B cell (primary cell): ENCODE measurements around the gene STAC3. TPM values are rescaled to one million over a fixed set of nuclear protein-coding genes. Genes with fewer than 3 reads are reported as not detected.

ENCODE experiments used
- ATAC-seq: fragments of 200-7000 bp; cut with Tn5 transposase; one replicate; pipeline ENCODE4 v1.10.0; 2021; ENCODE audit warnings: low read depth, mild to moderate bottlenecking, moderate number of reproducible peaks, moderate library complexity
- CTCF ChIA-PET: fragments of 350-600 bp; sonication (Branson Sonifier 250); formaldehyde crosslinking; loops from one replicate; lab custom pipeline; 2021; ENCODE audit warnings: antibody characterized with exemption, inconsistent platforms; lab: Charles Lee
- POLR2A ChIA-PET: fragments of 350-600 bp; sonication (Branson Sonifier 250); formaldehyde crosslinking; loops from one replicate; lab custom pipeline; 2021; ENCODE audit warnings: antibody characterized with exemption; lab: Charles Lee
- DNase-seq: peaks from one replicate; pipeline ENCODE4 v3.0.0; 2013
- H2AFZ ChIP-seq: 2 replicates; pipeline ENCODE4 v1.6.1; 2012; ENCODE audit warnings: mild to moderate bottlenecking, low read depth, low read length; ENCODE audit not compliant: insufficient read depth, poor library complexity, severe bottlenecking
- H3K27ac ChIP-seq, 2 donors: 1 replicate in 1 of 2; 2 replicates in 1 of 2; pipeline ENCODE4 v1.5.1; 2012 to 2013; ENCODE audit warnings: low read length in 2 of 2, mild to moderate bottlenecking in 2 of 2, moderate library complexity in 1 of 2
- H3K27me3 ChIP-seq, 4 experiments: fragments of 200-600 bp in 1 of 4; sonication (generic) in 1 of 4; replicated peaks in 1 of 4; 1 replicate in 2 of 4; 2 replicates in 2 of 4; pipeline versions ENCODE4 v1.6.1 to v1.7.0; 2013 to 2016; ENCODE audit warnings: low read length in 3 of 4, mild to moderate bottlenecking in 2 of 4, mixed read lengths in 1 of 4, moderate library complexity in 1 of 4; ENCODE audit not compliant: insufficient read depth in 4 of 4, control insufficient read depth in 3 of 4; ENCODE audit errors: control extremely low read depth in 1 of 4
- H3K36me3 ChIP-seq, 2 experiments: replicated peaks in 1 of 2; 1 replicate in 1 of 2; 2 replicates in 1 of 2; pipeline versions ENCODE4 v1.6.1 to v1.7.1; 2013; ENCODE audit warnings: low read length in 1 of 2; ENCODE audit not compliant: insufficient read depth in 2 of 2, control insufficient read depth in 1 of 2; ENCODE audit errors: control extremely low read depth in 1 of 2, extremely low read depth in 1 of 2
- H3K4me1 ChIP-seq, 2 donors: fragments of 200-600 bp in 1 of 2; sonication (generic) in 1 of 2; 1 replicate in 1 of 2; 2 replicates in 1 of 2; pipeline versions ENCODE4 v1.5.1 to v1.6.1; 2013 to 2017; ENCODE audit warnings: low read length in 2 of 2; ENCODE audit not compliant: control insufficient read depth in 2 of 2, insufficient read depth in 2 of 2
- H3K4me2 ChIP-seq: replicated peaks from 2 replicates; pipeline ENCODE3; 2012; ENCODE audit warnings: mild to moderate bottlenecking, low read depth, low read length; ENCODE audit not compliant: poor library complexity, severe bottlenecking
- H3K4me3 ChIP-seq, 5 experiments: fragments of 200-600 bp in 1 of 5; sonication (generic) in 1 of 5; 1 replicate in 3 of 5; 2 replicates in 2 of 5; pipeline versions ENCODE4 v1.5.1 to v1.7.0; 2011 to 2016; ENCODE audit warnings: low read length in 4 of 5, mild to moderate bottlenecking in 4 of 5, low read depth in 2 of 5, control low read depth in 1 of 5, moderate library complexity in 1 of 5; ENCODE audit not compliant: insufficient read depth in 1 of 5; ENCODE audit errors: control extremely low read depth in 1 of 5, extremely low read depth in 1 of 5
- H3K79me2 ChIP-seq: fragments of 200-600 bp; sonication (generic); one replicate; pipeline ENCODE4 v1.6.0; 2016; ENCODE audit warnings: low read length; ENCODE audit not compliant: control insufficient read depth, insufficient read depth
- H3K9ac ChIP-seq: fragments of 200-600 bp; sonication (generic); 2 replicates; pipeline ENCODE4 v1.6.1; 2017; ENCODE audit warnings: mild to moderate bottlenecking, low read length, moderate library complexity
- H3K9me3 ChIP-seq, 3 donors: one replicate each; pipeline versions ENCODE4 v1.6.1 to v1.7.1; 2013; ENCODE audit warnings: low read length in 2 of 3; ENCODE audit not compliant: control insufficient read depth in 2 of 3, insufficient read depth in 1 of 3; ENCODE audit errors: control extremely low read depth in 1 of 3
- H4K20me1 ChIP-seq: 2 replicates; pipeline ENCODE4 v1.6.0; 2012; ENCODE audit warnings: mild to moderate bottlenecking, low read length; ENCODE audit not compliant: insufficient read depth, control insufficient read depth, poor library complexity, severe bottlenecking
- H3K27ac Mint-ChIP-seq: one replicate; pipeline ENCODE4 v1.8.0; 2021; ENCODE audit warnings: mixed read lengths
- H3K27me3 Mint-ChIP-seq: one replicate; pipeline ENCODE4 v1.8.0; 2021; ENCODE audit warnings: mixed read lengths
- H3K4me1 Mint-ChIP-seq: one replicate; pipeline ENCODE4 v1.8.0; 2021; ENCODE audit warnings: mixed read lengths
- H3K4me3 Mint-ChIP-seq: one replicate; pipeline ENCODE4 v1.8.0; 2021; ENCODE audit warnings: mixed read lengths
- H3K9me3 Mint-ChIP-seq: one replicate; pipeline ENCODE4 v1.8.0; 2022; ENCODE audit warnings: mixed read lengths; ENCODE audit not compliant: insufficient read depth
- EZH2 ChIP-seq: IDR thresholded peaks from 2 replicates; pipeline ENCODE4 v1.6.1; 2012; ENCODE audit warnings: borderline replicate concordance, low read depth, mild to moderate bottlenecking, moderate library complexity, low read length; ENCODE audit not compliant: insufficient read depth, poor library complexity, severe bottlenecking
- WGBS: methylation state at CpG from one replicate; pipeline ENCODE4 v1.1.5; 2013; ENCODE audit warnings: missing lambda C conversion rate; ENCODE audit not compliant: insufficient coverage; 5-methylcytosine and 5-hydroxymethylcytosine counted together
- intact Hi-C: fragments of 100-400 bp; cut with micrococcal nuclease; formaldehyde crosslinking; loops from one replicate; pipeline ENCODE4 v1.10.0; 2022
- polyA plus RNA-seq: library from polyadenylated mRNA; depleted of rRNA; stranded (reverse); fragments of >200 nt; gene quantifications from 2 replicates; pipeline ENCODE4 v1.2.3, GENCODE V29; 2012
- total RNA-seq, 2 donors: library from RNA; stranded (reverse); fragments of 120-200 nt in 1 of 2; gene quantifications; 1 replicate in 1 of 2; 2 replicates in 1 of 2; pipeline versions ENCODE4 v1.2.3 to v1.2.4, GENCODE V29; 2013 to 2022
- TF ChIP-seq, protein P1 (sequence below): fragments of 200-600 bp; IDR thresholded peaks from one replicate; pipeline ENCODE4 v1.8.0; 2022; ENCODE audit warnings: antibody characterized with exemption, mild to moderate bottlenecking

Gene STAC3
- total and polyA plus RNA-seq, 2 donors (not counting 1 experiment from before 2014, with no cell fraction given), result 4.5 to 6.2 TPM

DNA sequence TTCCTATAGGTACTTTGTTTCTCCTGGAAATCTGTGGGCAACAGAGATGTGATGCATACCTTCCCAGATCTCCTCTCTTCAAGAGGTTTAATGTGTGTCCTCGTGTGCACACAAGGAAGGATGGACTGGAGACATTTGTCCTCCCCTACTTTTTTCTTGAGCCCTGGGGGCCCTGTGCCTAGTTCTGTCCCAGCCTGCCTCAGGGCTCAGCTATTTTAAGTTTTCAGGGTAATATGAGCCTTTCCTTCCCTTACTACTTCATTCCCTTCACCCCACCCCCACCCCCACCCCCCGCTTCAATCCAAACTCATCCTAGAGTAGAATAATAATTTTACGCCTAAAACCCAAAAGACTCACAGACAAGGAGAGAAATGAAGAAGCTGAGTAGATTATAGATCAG lies 446 bp downstream of the STAC3 start:
- no peaks in the 10 kb centered on the region for H3K27me3 ChIP-seq
- peaks cover 0 to 5% (median 0%) of the 10 kb centered on the region in 3 donors for H3K9me3 ChIP-seq
- H3K4me1 ChIP-seq, result peaks cover 7 to 10% of the 10 kb centered on the region in 2 donors
- TF ChIP-seq EZH2, result no peak
- H3K4me2 ChIP-seq, result no peak overlapping the region
- no peaks in the 10 kb centered on the region for H3K9me3 Mint-ChIP-seq
- no peak overlapping the region for H3K27ac ChIP-seq
- H3K79me2 ChIP-seq, result no peaks in the 10 kb centered on the region
- intact Hi-C loops, result no loop called here
- H4K20me1 ChIP-seq, result no peaks in the 10 kb centered on the region
- no peak overlapping the region for H3K9ac ChIP-seq
- no peak for DNase-seq
- no peak overlapping the region for H3K4me3 Mint-ChIP-seq
- H3K4me3 ChIP-seq, result no peak overlapping the region
- H3K36me3 ChIP-seq, result peaks cover 2 to 11% of the 10 kb centered on the region in 2 experiments
- no peak overlapping the region for H2AFZ ChIP-seq
- no peaks in the 10 kb centered on the region for H3K27me3 Mint-ChIP-seq
- 63% methylated on average over 1 of the region's 3 CpGs for WGBS
- ChIA-PET POLR2A (interaction anchor here (0.6 kb wide), 2 partner anchors 203 to 560 kb away, joined by 6 to 7 read pairs; no protein-coding TSS in a partner anchor), CTCF (interaction anchor here (0.7 to 31.1 kb wide), 2 partner anchors 34 to 1548 kb away, joined by 3 to 838 read pairs; partner anchors contain the start of gene NXPH4)
- peaks cover 10% of the 10 kb centered on the region for H3K4me1 Mint-ChIP-seq
- H3K27ac Mint-ChIP-seq, result no peak overlapping the region
- ATAC-seq, result no peak

DNA sequence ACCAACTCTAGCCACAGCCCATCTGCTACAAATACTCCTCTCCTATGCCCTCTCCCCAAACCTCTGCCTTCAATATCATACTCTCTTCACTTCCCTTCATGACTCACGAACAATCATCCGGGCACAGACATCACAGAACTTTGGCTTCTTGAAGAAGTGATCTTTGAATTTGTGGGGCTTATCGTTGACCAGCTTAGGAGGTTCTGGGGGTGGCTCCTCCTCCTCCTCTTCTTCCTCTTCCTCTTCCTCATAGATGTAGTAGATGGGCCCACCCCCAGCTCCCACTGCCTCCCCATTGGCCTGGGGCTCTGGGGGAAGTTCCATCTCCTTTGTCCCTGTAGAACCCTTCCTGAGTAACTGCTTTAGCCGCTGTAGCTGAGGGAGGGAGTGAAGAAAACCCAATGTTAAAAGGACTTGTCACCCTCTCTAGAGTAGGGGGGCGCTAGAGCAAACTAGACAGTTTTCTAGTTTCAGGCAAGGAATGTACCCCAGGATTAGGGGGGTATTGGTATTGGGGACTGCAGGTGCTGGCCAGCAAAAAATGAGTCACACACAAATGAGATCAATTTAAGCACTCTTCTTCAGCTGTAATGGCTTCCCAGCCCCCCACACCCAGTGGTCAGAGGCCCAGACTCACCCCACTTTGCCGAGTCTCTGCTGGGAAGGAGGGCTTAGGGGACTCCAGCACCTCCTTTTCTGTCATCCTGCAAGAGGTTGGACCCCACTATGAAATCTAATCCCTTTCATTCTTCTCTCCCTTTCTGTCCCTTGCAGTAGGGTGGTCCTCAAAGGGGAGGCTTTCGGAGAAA lies 1.8 kb downstream of the STAC3 start:
- CTCF ChIA-PET, result interaction anchor here (0.5 to 31.1 kb wide), 7 partner anchors 24 to 1289 kb away, joined by 3 to 838 read pairs (median 3); partner anchors contain the start of gene NXPH4

More for the DNA sequence above, 1.8 kb downstream of the STAC3 start:
- H3K9ac ChIP-seq, result no peak overlapping the region
- no peaks in the 10 kb centered on the region for H3K9me3 Mint-ChIP-seq
- H4K20me1 ChIP-seq, result no peaks in the 10 kb centered on the region
- peak overlapping the region in 1 of 5 experiments; percentile 21 for H3K4me3 ChIP-seq
- DNase-seq (no peak), ATAC-seq (peak; percentile 24)
- TF ChIP-seq EZH2, result no peak
- TF ChIP-seq, protein P1, sequence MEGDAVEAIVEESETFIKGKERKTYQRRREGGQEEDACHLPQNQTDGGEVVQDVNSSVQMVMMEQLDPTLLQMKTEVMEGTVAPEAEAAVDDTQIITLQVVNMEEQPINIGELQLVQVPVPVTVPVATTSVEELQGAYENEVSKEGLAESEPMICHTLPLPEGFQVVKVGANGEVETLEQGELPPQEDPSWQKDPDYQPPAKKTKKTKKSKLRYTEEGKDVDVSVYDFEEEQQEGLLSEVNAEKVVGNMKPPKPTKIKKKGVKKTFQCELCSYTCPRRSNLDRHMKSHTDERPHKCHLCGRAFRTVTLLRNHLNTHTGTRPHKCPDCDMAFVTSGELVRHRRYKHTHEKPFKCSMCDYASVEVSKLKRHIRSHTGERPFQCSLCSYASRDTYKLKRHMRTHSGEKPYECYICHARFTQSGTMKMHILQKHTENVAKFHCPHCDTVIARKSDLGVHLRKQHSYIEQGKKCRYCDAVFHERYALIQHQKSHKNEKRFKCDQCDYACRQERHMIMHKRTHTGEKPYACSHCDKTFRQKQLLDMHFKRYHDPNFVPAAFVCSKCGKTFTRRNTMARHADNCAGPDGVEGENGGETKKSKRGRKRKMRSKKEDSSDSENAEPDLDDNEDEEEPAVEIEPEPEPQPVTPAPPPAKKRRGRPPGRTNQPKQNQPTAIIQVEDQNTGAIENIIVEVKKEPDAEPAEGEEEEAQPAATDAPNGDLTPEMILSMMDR, result no peak
- peak overlapping the region; percentile 51 for H3K4me2 ChIP-seq
- no peaks in the 10 kb centered on the region for H3K79me2 ChIP-seq
- no peaks in the 10 kb centered on the region for H3K36me3 ChIP-seq
- H3K4me1 ChIP-seq, result peaks cover 8 to 12% of the 10 kb centered on the region in 2 donors
- H3K4me3 Mint-ChIP-seq, result peak overlapping the region; percentile 44
- no peak overlapping the region for H3K27ac Mint-ChIP-seq
- H3K27me3 Mint-ChIP-seq, result no peaks in the 10 kb centered on the region
- H3K4me1 Mint-ChIP-seq, result peaks cover 12% of the 10 kb centered on the region
- intact Hi-C loops, result no loop called here
- H2AFZ ChIP-seq, result peak overlapping the region; percentile 32
- H3K9me3 ChIP-seq, result peaks cover 0 to 5% (median 0%) of the 10 kb centered on the region in 3 donors
- H3K27me3 ChIP-seq, result peaks cover 0 to 10% (median 2%) of the 10 kb centered on the region in 4 experiments
- 70% methylated on average over 2 of the region's 7 CpGs for WGBS
- no peak overlapping the region for H3K27ac ChIP-seq
- POLR2A ChIA-PET, result interaction anchor here (0.6 kb wide), 1 partner anchor 17 kb away, joined by 5 read pairs; no protein-coding TSS in a partner anchor
